Ovary (tissue), 9 donors: Measurements from ENCODE around the gene NMD3. TPM values are rescaled to one million over a fixed set of nuclear protein-coding genes. Genes with fewer than 3 reads are reported as not detected.

Experiments
- DNase-seq, 5 donors: peaks; one replicate each; pipeline ENCODE4 v3.0.0-alpha.2; 2019 to 2020
- H3K27ac ChIP-seq, 2 donors: fragments of 200-600 bp; one replicate each; pipeline versions ENCODE4 v1.5.1 to v1.8.0; 2019 to 2022
- H3K27me3 ChIP-seq: fragments of 200-600 bp; one replicate; pipeline ENCODE4 v1.8.0; 2022
- H3K36me3 ChIP-seq: fragments of 200-600 bp; sonication (generic); one replicate; pipeline ENCODE4 v1.5.1; 2019
- H3K4me1 ChIP-seq: one replicate; pipeline ENCODE4 v1.8.1; 2013; ENCODE audit warnings: mild to moderate bottlenecking, moderate library complexity; ENCODE audit not compliant: insufficient read depth
- H3K4me3 ChIP-seq: fragments of 200-600 bp; sonication (generic); one replicate; pipeline ENCODE4 v1.5.1; 2017
- H3K9me3 ChIP-seq, 2 donors: fragments of 200-600 bp in 1 of 2; sonication (generic) in 1 of 2; one replicate each; pipeline versions ENCODE4 v1.5.1 to v1.8.1; 2013 to 2019; ENCODE audit warnings: mild to moderate bottlenecking in 1 of 2, moderate library complexity in 1 of 2
- EP300 ChIP-seq: sonication (generic); formaldehyde crosslinking; IDR thresholded peaks from one replicate; pipeline ENCODE4 v1.6.1; 2017; ENCODE audit warnings: antibody characterized with exemption
- POLR2A ChIP-seq: fragments of 450-650 bp; IDR thresholded peaks from one replicate; pipeline ENCODE4 v1.6.1; 2017; ENCODE audit warnings: antibody characterized with exemption, mild to moderate bottlenecking, moderate library complexity
- WGBS, 3 donors: extraction: QIAGEN DNeasy Blood & Tissue Kit in 1 of 3; methylation state at CpG; one replicate each; pipeline versions ENCODE4 v1.1.5 to v1.1.7; 2013 to 2017; 5-methylcytosine and 5-hydroxymethylcytosine counted together
- intact Hi-C, 4 donors: fragments of 100-400 bp; cut with DNase I; formaldehyde crosslinking; loops; one replicate each; pipeline versions ENCODE4 v1.11.0 to v1.15.1; 2022 to 2023
- polyA plus RNA-seq, 2 donors: library from polyadenylated mRNA; stranded (reverse); fragments of 200-250 nt in 1 of 2; fragments of 350-450 nt in 1 of 2; fragmentation: Illumina TruSeq in 1 of 2; extraction: RNeasy Lipid Tissue Mini Kit (QIAGEN cat#74804) in 1 of 2; gene quantifications; one replicate each; pipeline ENCODE4 v1.2.3, GENCODE V29; 2013 to 2014
- total RNA-seq, 7 donors: library from RNA; depleted of rRNA in 2 of 7; stranded (reverse); fragments of >200 nt in 2 of 7; fragmentation: NEBNext Ultra II Directional in 3 of 7; extraction: Animal tissue kit (Norgen Biotek cat#: 25700) in 3 of 7; gene quantifications; one replicate each; pipeline versions ENCODE4 v1.1.0 to v1.2.4, GENCODE V29; 2016 to 2023
- TF ChIP-seq, protein P1 (sequence below), 3 donors: fragments of 450-650 bp in 2 of 3; fragments of 200-600 bp in 1 of 3; IDR thresholded peaks; one replicate each; pipeline versions ENCODE4 v1.5.1 to v1.8.0; 2016 to 2022; ENCODE audit warnings: antibody characterized with exemption in 3 of 3, mild to moderate bottlenecking in 1 of 3
- donor health status: DM: no; HTN: no; CAD: no; lungs with moderate emphysema.
- donor health status: DM: no; HTN: no; CAD: no.
- donor health status: Bipolar disorder and iron deficiency.
- donor health status: DM: yes; HTN: yes; CAD: no.
- donor health status: DM: no; HTN: no; CAD: no.
- donor health status: DM: yes; HTN: yes; CAD: no.

Gene NMD3
- total and polyA plus RNA-seq, 9 donors: 25.9 to 61.7 (median 46.4) TPM

DNA sequence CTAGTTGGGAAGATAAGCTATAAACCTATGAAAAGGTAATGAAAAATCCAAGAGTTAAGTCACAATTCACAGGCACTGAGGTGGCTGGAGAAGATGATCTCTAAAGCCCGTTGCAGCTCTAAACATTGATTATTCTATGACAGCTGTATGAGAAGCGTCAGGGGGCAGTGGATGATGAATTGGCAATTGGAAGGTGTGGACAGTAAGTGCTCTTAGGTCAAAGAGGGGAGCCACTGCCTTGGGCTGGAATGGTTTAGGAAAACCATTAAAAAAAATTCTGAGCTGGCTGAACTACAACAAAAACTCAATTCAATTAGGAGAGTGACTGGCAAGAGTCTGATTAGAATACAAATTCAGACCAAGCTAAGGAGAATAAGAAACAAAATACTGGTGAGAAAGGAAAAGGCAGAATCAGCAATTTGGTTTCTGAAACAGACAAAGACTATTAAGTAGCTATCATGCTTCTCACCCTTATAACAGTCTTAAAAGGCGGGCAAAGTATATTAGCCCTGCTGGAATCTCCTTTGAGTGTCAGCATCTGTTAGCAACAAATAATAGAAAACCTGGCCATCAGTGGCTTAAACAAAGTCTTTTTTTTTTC, 8.8 kb upstream of the NMD3 start:
- TF ChIP-seq, protein P1, sequence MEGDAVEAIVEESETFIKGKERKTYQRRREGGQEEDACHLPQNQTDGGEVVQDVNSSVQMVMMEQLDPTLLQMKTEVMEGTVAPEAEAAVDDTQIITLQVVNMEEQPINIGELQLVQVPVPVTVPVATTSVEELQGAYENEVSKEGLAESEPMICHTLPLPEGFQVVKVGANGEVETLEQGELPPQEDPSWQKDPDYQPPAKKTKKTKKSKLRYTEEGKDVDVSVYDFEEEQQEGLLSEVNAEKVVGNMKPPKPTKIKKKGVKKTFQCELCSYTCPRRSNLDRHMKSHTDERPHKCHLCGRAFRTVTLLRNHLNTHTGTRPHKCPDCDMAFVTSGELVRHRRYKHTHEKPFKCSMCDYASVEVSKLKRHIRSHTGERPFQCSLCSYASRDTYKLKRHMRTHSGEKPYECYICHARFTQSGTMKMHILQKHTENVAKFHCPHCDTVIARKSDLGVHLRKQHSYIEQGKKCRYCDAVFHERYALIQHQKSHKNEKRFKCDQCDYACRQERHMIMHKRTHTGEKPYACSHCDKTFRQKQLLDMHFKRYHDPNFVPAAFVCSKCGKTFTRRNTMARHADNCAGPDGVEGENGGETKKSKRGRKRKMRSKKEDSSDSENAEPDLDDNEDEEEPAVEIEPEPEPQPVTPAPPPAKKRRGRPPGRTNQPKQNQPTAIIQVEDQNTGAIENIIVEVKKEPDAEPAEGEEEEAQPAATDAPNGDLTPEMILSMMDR (IDR thresholded peaks at IDR 0.05): no peak
- no peak for TF ChIP-seq POLR2A
- TF ChIP-seq EP300: no peak
- Histone ChIP-seq H3K4me1 (no peaks in the 10 kb centered on the region), H3K4me3 (no peak overlapping the region), H3K27ac (no peak overlapping the region), H3K36me3 (no peaks in the 10 kb centered on the region), H3K27me3 (no peaks in the 10 kb centered on the region), H3K9me3 (no peaks in the 10 kb centered on the region)
- DNase-seq: no peak
- intact Hi-C loops: no loop called here
- WGBS, 3 donors: 76 to 80% (median 78%) methylated on average over 3 of the region's 3 CpGs

DNA sequence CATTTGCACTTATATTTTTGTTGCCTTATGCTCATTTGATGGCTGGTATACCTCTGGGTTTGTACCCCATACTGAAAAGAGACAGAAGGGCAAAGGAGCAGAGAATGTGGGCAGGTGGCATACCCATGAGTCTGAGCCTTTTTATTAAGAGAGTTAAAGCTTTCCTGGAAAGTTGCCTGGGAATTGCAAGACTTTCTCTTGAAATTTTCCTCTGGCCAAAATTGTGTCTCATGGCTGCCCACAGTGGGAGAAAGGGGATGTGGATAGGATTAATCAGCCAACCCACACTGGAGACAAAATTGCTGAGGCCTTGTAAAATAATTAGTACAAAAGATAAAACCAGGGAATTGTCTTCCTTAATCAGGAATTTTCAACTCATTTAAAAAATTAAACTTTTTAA, 8.2 kb upstream of the NMD3 start:
- intact Hi-C loops: no loop called here
- Histone ChIP-seq H3K27ac (no peak overlapping the region), H3K4me1 (no peaks in the 10 kb centered on the region), H3K27me3 (no peaks in the 10 kb centered on the region), H3K4me3 (no peak overlapping the region), H3K36me3 (no peaks in the 10 kb centered on the region), H3K9me3 (no peaks in the 10 kb centered on the region)
- no peak for DNase-seq
- TF ChIP-seq EP300 (no peak), POLR2A (no peak)
- TF ChIP-seq, protein P1 (IDR thresholded peaks at IDR 0.05): no peak

DNA sequence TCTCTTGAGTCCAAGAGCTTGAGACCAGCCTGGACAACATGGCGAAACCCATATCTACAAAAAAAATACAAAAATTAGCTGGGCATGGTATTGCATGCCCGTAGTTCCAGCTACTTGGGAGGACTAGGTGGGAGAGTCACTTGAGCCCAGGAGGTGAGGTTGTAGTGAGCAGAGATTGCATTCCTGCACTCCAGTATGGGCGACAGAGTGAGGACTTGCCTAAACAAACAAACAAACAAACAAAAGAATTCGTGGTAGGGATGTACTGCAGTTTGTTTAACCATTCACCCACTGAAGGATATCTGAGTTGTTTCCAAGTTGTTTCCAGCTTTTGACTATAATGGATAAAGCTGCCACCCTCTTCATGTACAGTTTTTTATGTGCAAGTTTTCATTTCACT, 7.5 kb upstream of the NMD3 start:
- no peak overlapping the region for H3K4me3 ChIP-seq
- H3K4me1 ChIP-seq: no peaks in the 10 kb centered on the region
- intact Hi-C loops: no loop called here
- no peaks in the 10 kb centered on the region for H3K36me3 ChIP-seq
- no peak for DNase-seq
- no peaks in the 10 kb centered on the region for H3K27me3 ChIP-seq
- no peak overlapping the region for H3K27ac ChIP-seq
- no peaks in the 10 kb centered on the region for H3K9me3 ChIP-seq
- WGBS, 3 donors: 58 to 66% (median 59%) methylated on average over 4 of the region's 4 CpGs
- TF ChIP-seq, protein P1 (IDR thresholded peaks at IDR 0.05): no peak
- TF ChIP-seq POLR2A (no peak), EP300 (no peak)

DNA sequence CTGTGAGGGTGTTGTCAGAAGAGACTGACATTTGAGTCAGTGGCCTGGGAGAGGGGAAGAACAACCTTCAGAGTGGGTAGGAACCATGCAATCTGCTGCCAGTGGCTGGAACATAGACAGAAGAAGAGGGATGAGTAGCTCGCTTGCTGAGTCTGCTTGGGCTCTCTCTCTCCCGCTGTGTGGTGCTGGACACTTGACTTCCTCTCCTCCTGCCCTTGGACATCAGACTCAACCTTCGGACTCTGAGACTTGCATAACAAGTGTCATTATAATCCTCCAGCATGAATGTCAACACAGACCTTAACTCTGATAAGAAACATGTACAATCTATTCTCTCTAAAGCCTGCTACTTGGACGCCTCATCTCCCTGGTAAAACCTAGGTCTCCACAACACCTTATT, 5.9 kb upstream of the NMD3 start:
- H3K4me3 ChIP-seq: no peak overlapping the region
- no peaks in the 10 kb centered on the region for H3K36me3 ChIP-seq
- WGBS, 3 donors: 91 to 98% (median 94%) methylated on average over 4 of the region's 4 CpGs
- no peak overlapping the region for H3K27ac ChIP-seq
- H3K4me1 ChIP-seq: no peaks in the 10 kb centered on the region
- intact Hi-C loops: no loop called here
- no peak for TF ChIP-seq POLR2A
- TF ChIP-seq, protein P1 (IDR thresholded peaks at IDR 0.05): no peak
- no peak for TF ChIP-seq EP300
- no peaks in the 10 kb centered on the region for H3K27me3 ChIP-seq
- DNase-seq: no peak
- H3K9me3 ChIP-seq: no peaks in the 10 kb centered on the region
